NT2/D1 (cell line): ENCODE measurements around the gene ACVR1.
"Not testable (repeated sequence)": the region's sequence is repeated elsewhere in the genome, so short reads cannot be mapped to it uniquely, and the experiment has no call there.

Experiments
- DNase-seq: peaks from one replicate; pipeline ENCODE4 v3.0.0-alpha.2; 2011; ENCODE audit warnings: low read depth, low spot score
- H3K27me3 ChIP-seq: 2 replicates; pipeline ENCODE4 v1.6.0; 2011; ENCODE audit warnings: mild to moderate bottlenecking; ENCODE audit not compliant: insufficient read length, insufficient read depth
- H3K36me3 ChIP-seq: 2 replicates; pipeline ENCODE4 v1.6.1; 2011; ENCODE audit warnings: mild to moderate bottlenecking, low read length, mixed read lengths; ENCODE audit not compliant: insufficient read depth, insufficient read length
- H3K4me1 ChIP-seq: 2 replicates; pipeline ENCODE4 v1.5.1; 2011; ENCODE audit not compliant: insufficient read depth, insufficient read length
- H3K4me3 ChIP-seq: 2 replicates; pipeline ENCODE4 v1.5.1; 2011; ENCODE audit warnings: low read depth; ENCODE audit not compliant: insufficient read length
- H3K9ac ChIP-seq: 2 replicates; pipeline ENCODE4 v1.6.0; 2011; ENCODE audit warnings: low read depth; ENCODE audit not compliant: insufficient read length
- H3K9me3 ChIP-seq: 2 replicates; pipeline ENCODE4 v1.5.1; 2011; ENCODE audit warnings: mild to moderate bottlenecking, low read length; ENCODE audit not compliant: insufficient read depth
- SUZ12 ChIP-seq: IDR thresholded peaks from 2 replicates; pipeline ENCODE4 v1.6.1; 2011; ENCODE audit not compliant: insufficient read length, insufficient read depth; ENCODE audit errors: extremely low read depth
- YY1 ChIP-seq: IDR thresholded peaks from 2 replicates; pipeline ENCODE4 v1.6.1; 2011; ENCODE audit not compliant: insufficient read length, insufficient read depth
- ZNF274 ChIP-seq: IDR thresholded peaks from 2 replicates; pipeline ENCODE4 v1.6.1; 2011; ENCODE audit warnings: mild to moderate bottlenecking, low read depth, low read length

ACVR1 gene

DNA sequence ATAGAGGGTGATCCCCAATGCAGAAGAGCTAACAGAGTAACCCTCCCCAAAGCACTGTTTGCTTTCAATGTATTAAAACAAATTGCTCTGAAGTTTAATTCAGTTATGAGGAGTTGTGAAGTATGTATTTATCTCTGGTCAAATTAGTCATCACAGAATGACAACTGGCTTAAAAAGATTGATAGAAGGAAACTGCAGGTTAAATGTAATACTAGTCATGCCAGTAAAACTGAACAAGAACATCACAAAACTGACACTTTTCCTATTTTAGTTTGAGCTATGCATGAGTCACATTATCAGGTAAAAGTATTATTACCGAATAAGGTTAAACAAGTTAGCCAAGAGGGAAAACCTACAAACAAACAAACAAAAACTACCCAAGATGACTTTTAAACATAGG is 148.4 kb downstream of the ACVR1 start:
- no peak overlapping the region for H3K9ac ChIP-seq
- no peak for DNase-seq
- no peak overlapping the region for H3K4me3 ChIP-seq
- H3K4me1 ChIP-seq = no peaks in the 10 kb centered on the region
- H3K27me3 ChIP-seq = no peaks in the 10 kb centered on the region
- H3K9me3 ChIP-seq = peaks cover 14% of the 10 kb centered on the region
- no peaks in the 10 kb centered on the region for H3K36me3 ChIP-seq
- TF ChIP-seq ZNF274 = no peak
- no peak for TF ChIP-seq SUZ12
- TF ChIP-seq YY1 = no peak

DNA sequence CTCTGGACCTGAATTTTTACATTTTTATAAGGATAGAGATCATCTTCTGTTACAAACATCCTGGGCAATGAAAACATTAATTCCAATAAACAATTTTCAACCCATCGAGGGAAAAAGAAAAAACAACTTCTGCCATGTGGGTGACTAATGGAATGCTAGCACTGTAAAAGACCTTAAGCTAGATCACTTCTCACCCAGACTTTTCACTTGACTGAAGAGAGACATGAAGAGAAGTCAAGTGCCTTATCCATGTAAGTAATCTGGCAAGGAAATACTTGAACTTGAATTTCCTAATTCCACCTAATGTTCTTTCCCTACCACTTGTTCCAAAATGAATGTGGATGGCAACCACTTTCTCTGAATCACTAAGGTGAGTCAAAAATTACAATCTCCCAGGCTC is 149.2 kb downstream of the ACVR1 start:
- H3K27me3 ChIP-seq = no peaks in the 10 kb centered on the region
- H3K9me3 ChIP-seq = peaks cover 22% of the 10 kb centered on the region
- no peaks in the 10 kb centered on the region for H3K36me3 ChIP-seq
- no peaks in the 10 kb centered on the region for H3K4me1 ChIP-seq
- H3K9ac ChIP-seq = no peak overlapping the region
- TF ChIP-seq ZNF274 = no peak
- TF ChIP-seq YY1 = no peak
- TF ChIP-seq SUZ12 = no peak
- no peak for DNase-seq
- no peak overlapping the region for H3K4me3 ChIP-seq

DNA sequence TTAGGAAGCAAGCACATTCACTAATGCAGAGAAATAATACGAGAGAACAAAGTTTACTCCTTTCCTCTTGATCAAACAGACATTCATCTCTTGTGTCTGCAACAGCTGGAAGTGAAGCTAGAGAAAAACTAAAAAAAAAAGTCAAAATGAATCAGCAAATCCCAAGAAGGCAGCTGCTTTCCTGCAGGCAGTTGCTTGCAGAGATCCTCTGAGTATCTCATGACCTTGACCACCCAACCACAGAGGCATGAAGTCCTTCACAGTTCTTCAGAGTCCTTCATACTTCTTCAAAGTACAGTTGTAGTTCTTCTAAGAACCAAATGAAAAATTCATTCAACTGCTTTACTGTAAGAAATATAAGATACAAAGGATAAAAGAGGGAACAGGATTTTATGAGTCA is 150.3 kb downstream of the ACVR1 start:
- H3K27me3 ChIP-seq = no peaks in the 10 kb centered on the region
- H3K9ac ChIP-seq = no peak overlapping the region
- peaks cover 24% of the 10 kb centered on the region for H3K9me3 ChIP-seq
- H3K36me3 ChIP-seq = no peaks in the 10 kb centered on the region
- no peak for TF ChIP-seq ZNF274
- TF ChIP-seq YY1 = no peak
- TF ChIP-seq SUZ12 = no peak
- H3K4me3 ChIP-seq = no peak overlapping the region
- no peak for DNase-seq
- H3K4me1 ChIP-seq = no peaks in the 10 kb centered on the region

DNA sequence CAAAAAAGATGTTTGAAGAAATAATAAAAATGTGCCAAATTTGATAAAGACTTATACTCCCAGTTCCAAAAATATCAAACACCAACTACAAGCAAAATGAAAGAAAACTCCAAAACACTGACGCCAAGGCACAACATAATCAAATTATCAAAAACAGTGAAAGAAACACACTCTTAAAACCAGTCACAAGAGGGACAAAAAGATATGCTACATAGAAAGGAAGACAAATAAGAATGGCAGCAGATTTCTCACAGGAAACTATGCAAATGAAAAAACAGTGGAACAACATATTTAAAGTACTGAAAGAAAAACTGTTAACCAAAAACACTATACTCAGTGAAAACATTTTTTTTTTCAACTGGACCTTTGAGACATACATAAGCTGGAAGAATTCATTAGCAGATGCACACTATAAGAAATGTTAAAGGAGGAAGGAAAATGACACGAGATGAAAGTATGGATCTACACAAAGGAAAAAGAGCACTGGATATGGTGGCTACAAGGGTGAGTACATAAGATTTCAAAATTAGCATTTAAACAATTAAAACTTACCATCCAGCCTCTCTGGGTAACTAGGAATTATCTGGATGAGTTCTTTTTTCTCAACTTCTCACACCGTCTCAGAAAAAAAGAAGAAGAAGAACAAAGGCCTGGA is 153.4 kb downstream of the ACVR1 start:
- no peak overlapping the region for H3K9ac ChIP-seq
- no peak for DNase-seq
- no peaks in the 10 kb centered on the region for H3K4me1 ChIP-seq
- no peaks in the 10 kb centered on the region for H3K27me3 ChIP-seq
- H3K36me3 ChIP-seq = no peaks in the 10 kb centered on the region
- no peak overlapping the region for H3K4me3 ChIP-seq
- peaks cover 24% of the 10 kb centered on the region for H3K9me3 ChIP-seq
- TF ChIP-seq ZNF274 (no peak), YY1 (no peak), SUZ12 (no peak)

DNA sequence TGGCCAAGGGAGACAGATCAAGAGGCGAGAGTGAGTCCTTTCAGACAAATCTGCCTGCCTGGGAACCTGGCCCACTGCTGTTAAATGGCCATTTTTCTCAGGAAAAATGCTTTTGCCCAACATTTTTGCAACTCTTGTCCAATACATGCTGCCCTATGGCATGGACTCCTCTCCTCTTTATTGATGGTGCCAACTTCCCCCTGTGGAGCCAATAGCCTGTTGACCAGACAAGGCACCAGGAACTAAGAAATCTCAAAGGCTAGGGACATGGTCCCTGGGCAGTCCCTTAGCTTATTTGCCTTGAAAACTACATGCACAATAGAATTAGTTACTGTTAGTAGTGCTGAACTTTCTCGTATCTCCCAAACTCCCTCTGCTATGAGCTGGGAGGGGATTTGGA is 155.6 kb downstream of the ACVR1 start:
- Histone ChIP-seq H3K9me3 (peaks cover 24% of the 10 kb centered on the region), H3K4me1 (no peaks in the 10 kb centered on the region), H3K9ac (no peak overlapping the region), H3K27me3 (no peaks in the 10 kb centered on the region), H3K36me3 (peaks cover 3% of the 10 kb centered on the region), H3K4me3 (no peak overlapping the region)
- no peak for DNase-seq
- TF ChIP-seq SUZ12 (no peak), ZNF274 (no peak), YY1 (no peak)

DNA sequence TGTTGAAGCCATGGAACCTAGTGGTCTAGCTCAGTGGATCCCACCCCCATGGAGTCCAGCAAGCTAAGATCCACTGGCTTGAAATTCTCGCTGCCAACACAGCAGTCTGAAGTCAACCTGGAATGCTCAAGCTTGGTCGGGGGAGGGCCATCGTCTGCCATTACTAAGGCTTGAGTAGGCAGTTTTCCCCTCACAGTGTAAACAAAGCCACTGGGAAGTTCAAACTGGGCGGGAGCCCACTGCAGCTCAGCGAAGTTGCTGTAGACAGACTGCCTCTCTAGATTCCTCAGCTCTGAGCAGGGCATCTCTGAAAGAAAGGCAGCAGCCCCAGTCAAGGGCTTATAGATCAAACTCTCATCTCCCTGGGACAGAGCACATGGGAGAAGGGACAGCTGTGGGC is 171.5 kb downstream of the ACVR1 start:
- not testable (repeated sequence) for H3K4me3 ChIP-seq, H3K36me3 ChIP-seq, H3K9ac ChIP-seq, H3K4me1 ChIP-seq, H3K27me3 ChIP-seq, H3K9me3 ChIP-seq
- DNase-seq = peak; percentile 35

DNA sequence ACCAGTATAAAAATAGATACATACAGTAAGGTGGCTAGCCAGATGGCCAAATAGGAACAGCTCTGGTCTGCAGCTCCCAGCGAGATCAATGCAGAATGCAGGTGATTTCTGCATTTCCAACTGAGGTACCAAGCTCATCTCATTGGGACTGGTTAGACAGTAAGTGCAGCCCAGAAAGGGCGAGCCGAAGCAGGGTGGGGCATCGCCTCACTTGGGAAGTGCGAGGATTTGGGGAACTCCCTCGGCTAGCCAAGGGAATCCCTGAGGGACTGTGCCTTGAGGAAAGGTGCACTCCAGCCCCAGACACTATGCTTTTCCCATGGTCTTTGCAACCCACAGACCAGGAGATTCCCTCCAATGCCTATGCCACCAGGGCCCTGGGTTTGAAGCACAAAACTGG is 172.0 kb downstream of the ACVR1 start:
- not testable (repeated sequence) for H3K9me3 ChIP-seq, H3K9ac ChIP-seq, H3K27me3 ChIP-seq, H3K4me3 ChIP-seq, DNase-seq, H3K36me3 ChIP-seq, H3K4me1 ChIP-seq

DNA sequence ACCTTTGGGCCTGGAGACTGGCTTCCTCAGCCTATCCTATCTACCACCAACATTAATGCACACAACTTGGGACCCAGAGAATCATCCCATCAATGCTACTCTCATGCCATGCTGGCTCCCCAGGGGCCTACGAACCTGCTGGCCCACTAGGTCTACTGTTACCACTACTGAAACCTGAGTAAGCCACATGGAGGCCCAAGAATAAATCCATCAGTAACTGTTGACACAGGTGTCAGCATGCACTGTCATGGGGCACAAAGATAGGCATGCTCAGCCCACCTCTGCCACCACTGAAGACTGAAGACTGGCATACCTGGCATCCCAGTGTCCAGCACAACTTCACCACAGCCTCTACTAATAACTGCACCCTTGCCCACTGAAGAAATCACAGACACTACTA is 176.3 kb downstream of the ACVR1 start:
- no peak overlapping the region for H3K9ac ChIP-seq

More for the DNA sequence above, 176.3 kb downstream of the ACVR1 start:
- Histone ChIP-seq H3K27me3 (no peaks in the 10 kb centered on the region), H3K4me3 (no peak overlapping the region), H3K36me3 (no peaks in the 10 kb centered on the region), H3K4me1 (peaks cover 5% of the 10 kb centered on the region), H3K9me3 (no peaks in the 10 kb centered on the region)
- TF ChIP-seq YY1 (no peak), ZNF274 (no peak), SUZ12 (no peak)
- no peak for DNase-seq
